K562 (cell line): ENCODE data around the gene ERCC1.

ENCODE experiments used
- CAMTA2 ChIP-seq: fragments of 250-450 bp; sonication (Bioruptor Pico); conservative IDR thresholded peaks from 2 replicates; pipeline ENCODE4 v1.5.1; 2022
- CHD4 ChIP-seq: fragments of 200-600 bp; sonication (generic); IDR thresholded peaks from 3 replicates; pipeline ENCODE4 v1.6.1; 2012; ENCODE audit warnings: low read depth, mild to moderate bottlenecking, mixed read lengths, low read length, inconsistent platforms; ENCODE audit not compliant: insufficient read depth, insufficient replicate concordance, poor library complexity, severe bottlenecking
- CREB1 ChIP-seq, 2 experiments: sonication (generic) in 1 of 2; formaldehyde crosslinking in 1 of 2; IDR thresholded peaks; 2 replicates each; pipeline versions ENCODE4 v1.6.1 to v1.8.0; 2012 to 2022; ENCODE audit warnings: inconsistent platforms in 1 of 2, mild to moderate bottlenecking in 1 of 2, missing genetic modification reagents in 1 of 2, moderate library complexity in 1 of 2
- MYC ChIP-seq, 2 experiments: fragments of 250-450 bp in 1 of 2; sonication (Bioruptor Pico) in 1 of 2; IDR thresholded peaks; 2 replicates each; pipeline versions ENCODE4 v1.5.1 to v1.6.1; 2012 to 2021; ENCODE audit warnings: low read depth in 2 of 2, borderline replicate concordance in 1 of 2, improper control_type of control experiment in 1 of 2, low read length in 1 of 2, mild to moderate bottlenecking in 1 of 2, moderate library complexity in 1 of 2
- SIN3A ChIP-seq, 2 experiments: fragments of 150-350 bp in 1 of 2; IDR thresholded peaks; 2 replicates each; pipeline ENCODE4 v1.6.1; 2011 to 2016; ENCODE audit warnings: borderline replicate concordance in 2 of 2, low read depth in 2 of 2, low read length in 2 of 2, mild to moderate bottlenecking in 2 of 2, moderate library complexity in 2 of 2; ENCODE audit not compliant: control insufficient read depth in 1 of 2
- ZBTB1 ChIP-seq: sonication (generic); formaldehyde crosslinking; IDR thresholded peaks from 2 replicates; pipeline ENCODE4 v1.8.1; 2023; ENCODE audit warnings: missing genetic modification reagents, low read depth, mild to moderate bottlenecking, borderline replicate concordance
- ZNF121 ChIP-seq: sonication (generic); formaldehyde crosslinking; conservative IDR thresholded peaks from 2 replicates; pipeline ENCODE4 v1.8.0; 2022; ENCODE audit warnings: missing genetic modification reagents
- ZNF274 ChIP-seq: IDR thresholded peaks from 2 replicates; pipeline ENCODE4 v1.6.1; 2011; ENCODE audit warnings: low read depth, mild to moderate bottlenecking, low read length, moderate library complexity, borderline replicate concordance
- ZNF354B ChIP-seq: fragments of 250-450 bp; sonication (Bioruptor Pico); IDR thresholded peaks from 2 replicates; pipeline ENCODE4 v1.4.0; 2020
- ZNF431 ChIP-seq: sonication (generic); formaldehyde crosslinking; IDR thresholded peaks from 2 replicates; pipeline ENCODE4 v1.8.0; 2022; ENCODE audit warnings: mild to moderate bottlenecking, missing genetic modification reagents
- TF ChIP-seq, protein P1 (sequence below), 3 experiments: IDR thresholded peaks in 2 of 3; conservative IDR thresholded peaks in 1 of 3; 2 replicates each; pipeline ENCODE4 v1.5.1; 2011 to 2012; ENCODE audit warnings: low read length in 3 of 3, mild to moderate bottlenecking in 3 of 3, control low read depth in 2 of 3, improper control_type of control experiment in 1 of 3, inconsistent platforms in 1 of 3, low read depth in 1 of 3, mixed read lengths in 1 of 3, moderate library complexity in 1 of 3; ENCODE audit not compliant: insufficient read depth in 2 of 3
- TF ChIP-seq, protein P2 (sequence below): fragments of 250-450 bp; sonication (Bioruptor Pico); IDR thresholded peaks from 2 replicates; pipeline ENCODE4 v1.4.0; 2020; ENCODE audit warnings: mild to moderate bottlenecking, moderate library complexity
- TF ChIP-seq, protein P3 (sequence below), 2 experiments: fragments of 450-650 bp; IDR thresholded peaks; 2 replicates each; pipeline ENCODE4 v1.6.1; 2018; ENCODE audit warnings: mild to moderate bottlenecking in 2 of 2, low read depth in 1 of 2; ENCODE audit not compliant: partially characterized antibody in 2 of 2
- TF ChIP-seq, protein P4 (sequence below): sonication (generic); formaldehyde crosslinking; IDR thresholded peaks from 2 replicates; pipeline ENCODE4 v1.9.0; 2022; ENCODE audit warnings: mild to moderate bottlenecking, missing genetic modification reagents

DNA sequence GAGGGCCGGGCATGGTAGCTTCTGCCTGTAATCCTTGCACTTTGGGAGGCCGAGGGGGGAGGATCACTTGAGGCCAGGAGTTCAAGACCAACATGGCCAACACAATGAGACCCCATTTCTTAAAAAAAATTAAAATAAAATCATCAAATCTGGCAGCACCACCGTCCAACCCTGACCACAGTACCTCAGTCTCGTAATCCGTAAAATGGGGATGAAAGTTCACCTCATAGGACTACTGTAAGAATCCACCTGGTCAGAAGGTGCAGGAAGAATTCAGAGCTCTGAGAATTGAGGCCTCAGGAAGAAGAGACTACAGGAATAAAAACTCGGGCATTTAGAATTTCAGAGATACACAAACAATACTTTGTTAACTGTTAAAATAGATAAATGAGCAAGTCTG lies 21.9 kb downstream of the ERCC1 start:
- no peak for TF ChIP-seq ZBTB1 (CRISPR knock-in tag)
- TF ChIP-seq CHD4, result no peak
- TF ChIP-seq ZNF121 (CRISPR knock-in tag), result no peak
- no peak for TF ChIP-seq ZNF274
- no peak for TF ChIP-seq CREB1 (IDR thresholded peaks at IDR 0.05)
- TF ChIP-seq CREB1 (CRISPR knock-in tag; IDR thresholded peaks at IDR 0.05), result no peak
- TF ChIP-seq MYC (IDR thresholded peaks at IDR 0.05; ENCODE audit: low read depth, low read length), result no peak
- no peak for TF ChIP-seq MYC (CRISPR knock-in tag; IDR thresholded peaks at IDR 0.05; ENCODE audit: borderline replicate concordance, low read depth)
- TF ChIP-seq, protein P1, sequence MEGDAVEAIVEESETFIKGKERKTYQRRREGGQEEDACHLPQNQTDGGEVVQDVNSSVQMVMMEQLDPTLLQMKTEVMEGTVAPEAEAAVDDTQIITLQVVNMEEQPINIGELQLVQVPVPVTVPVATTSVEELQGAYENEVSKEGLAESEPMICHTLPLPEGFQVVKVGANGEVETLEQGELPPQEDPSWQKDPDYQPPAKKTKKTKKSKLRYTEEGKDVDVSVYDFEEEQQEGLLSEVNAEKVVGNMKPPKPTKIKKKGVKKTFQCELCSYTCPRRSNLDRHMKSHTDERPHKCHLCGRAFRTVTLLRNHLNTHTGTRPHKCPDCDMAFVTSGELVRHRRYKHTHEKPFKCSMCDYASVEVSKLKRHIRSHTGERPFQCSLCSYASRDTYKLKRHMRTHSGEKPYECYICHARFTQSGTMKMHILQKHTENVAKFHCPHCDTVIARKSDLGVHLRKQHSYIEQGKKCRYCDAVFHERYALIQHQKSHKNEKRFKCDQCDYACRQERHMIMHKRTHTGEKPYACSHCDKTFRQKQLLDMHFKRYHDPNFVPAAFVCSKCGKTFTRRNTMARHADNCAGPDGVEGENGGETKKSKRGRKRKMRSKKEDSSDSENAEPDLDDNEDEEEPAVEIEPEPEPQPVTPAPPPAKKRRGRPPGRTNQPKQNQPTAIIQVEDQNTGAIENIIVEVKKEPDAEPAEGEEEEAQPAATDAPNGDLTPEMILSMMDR (IDR thresholded peaks at IDR 0.05 in 2 of 3, conservative IDR thresholded peaks at IDR 0.05 in 1 of 3; ENCODE audit: insufficient read depth in 2 of 3, low read depth in 1 of 3, low read length in 3 of 3), result no peak
- TF ChIP-seq ZNF354B, result no peak
- no peak for TF ChIP-seq CAMTA2 (CRISPR knock-in tag)
- TF ChIP-seq, protein P2, sequence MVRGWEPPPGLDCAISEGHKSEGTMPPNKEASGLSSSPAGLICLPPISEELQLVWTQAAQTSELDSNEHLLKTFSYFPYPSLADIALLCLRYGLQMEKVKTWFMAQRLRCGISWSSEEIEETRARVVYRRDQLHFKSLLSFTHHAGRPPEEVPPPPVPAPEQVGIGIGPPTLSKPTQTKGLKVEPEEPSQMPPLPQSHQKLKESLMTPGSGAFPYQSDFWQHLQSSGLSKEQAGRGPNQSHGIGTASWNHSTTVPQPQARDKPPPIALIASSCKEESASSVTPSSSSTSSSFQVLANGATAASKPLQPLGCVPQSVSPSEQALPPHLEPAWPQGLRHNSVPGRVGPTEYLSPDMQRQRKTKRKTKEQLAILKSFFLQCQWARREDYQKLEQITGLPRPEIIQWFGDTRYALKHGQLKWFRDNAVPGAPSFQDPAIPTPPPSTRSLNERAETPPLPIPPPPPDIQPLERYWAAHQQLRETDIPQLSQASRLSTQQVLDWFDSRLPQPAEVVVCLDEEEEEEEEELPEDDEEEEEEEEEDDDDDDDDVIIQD (CRISPR knock-in tag), result no peak
- TF ChIP-seq SIN3A (IDR thresholded peaks at IDR 0.05; ENCODE audit: borderline replicate concordance in 2 of 2, control insufficient read depth in 1 of 2, low read depth in 2 of 2, low read length in 2 of 2), result no peak
- TF ChIP-seq, protein P3, sequence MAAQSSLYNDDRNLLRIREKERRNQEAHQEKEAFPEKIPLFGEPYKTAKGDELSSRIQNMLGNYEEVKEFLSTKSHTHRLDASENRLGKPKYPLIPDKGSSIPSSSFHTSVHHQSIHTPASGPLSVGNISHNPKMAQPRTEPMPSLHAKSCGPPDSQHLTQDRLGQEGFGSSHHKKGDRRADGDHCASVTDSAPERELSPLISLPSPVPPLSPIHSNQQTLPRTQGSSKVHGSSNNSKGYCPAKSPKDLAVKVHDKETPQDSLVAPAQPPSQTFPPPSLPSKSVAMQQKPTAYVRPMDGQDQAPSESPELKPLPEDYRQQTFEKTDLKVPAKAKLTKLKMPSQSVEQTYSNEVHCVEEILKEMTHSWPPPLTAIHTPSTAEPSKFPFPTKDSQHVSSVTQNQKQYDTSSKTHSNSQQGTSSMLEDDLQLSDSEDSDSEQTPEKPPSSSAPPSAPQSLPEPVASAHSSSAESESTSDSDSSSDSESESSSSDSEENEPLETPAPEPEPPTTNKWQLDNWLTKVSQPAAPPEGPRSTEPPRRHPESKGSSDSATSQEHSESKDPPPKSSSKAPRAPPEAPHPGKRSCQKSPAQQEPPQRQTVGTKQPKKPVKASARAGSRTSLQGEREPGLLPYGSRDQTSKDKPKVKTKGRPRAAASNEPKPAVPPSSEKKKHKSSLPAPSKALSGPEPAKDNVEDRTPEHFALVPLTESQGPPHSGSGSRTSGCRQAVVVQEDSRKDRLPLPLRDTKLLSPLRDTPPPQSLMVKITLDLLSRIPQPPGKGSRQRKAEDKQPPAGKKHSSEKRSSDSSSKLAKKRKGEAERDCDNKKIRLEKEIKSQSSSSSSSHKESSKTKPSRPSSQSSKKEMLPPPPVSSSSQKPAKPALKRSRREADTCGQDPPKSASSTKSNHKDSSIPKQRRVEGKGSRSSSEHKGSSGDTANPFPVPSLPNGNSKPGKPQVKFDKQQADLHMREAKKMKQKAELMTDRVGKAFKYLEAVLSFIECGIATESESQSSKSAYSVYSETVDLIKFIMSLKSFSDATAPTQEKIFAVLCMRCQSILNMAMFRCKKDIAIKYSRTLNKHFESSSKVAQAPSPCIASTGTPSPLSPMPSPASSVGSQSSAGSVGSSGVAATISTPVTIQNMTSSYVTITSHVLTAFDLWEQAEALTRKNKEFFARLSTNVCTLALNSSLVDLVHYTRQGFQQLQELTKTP (IDR thresholded peaks at IDR 0.05; ENCODE audit: low read depth in 1 of 2, partially characterized antibody in 2 of 2), result no peak
- no peak for TF ChIP-seq ZNF431 (CRISPR knock-in tag)
- TF ChIP-seq, protein P4, sequence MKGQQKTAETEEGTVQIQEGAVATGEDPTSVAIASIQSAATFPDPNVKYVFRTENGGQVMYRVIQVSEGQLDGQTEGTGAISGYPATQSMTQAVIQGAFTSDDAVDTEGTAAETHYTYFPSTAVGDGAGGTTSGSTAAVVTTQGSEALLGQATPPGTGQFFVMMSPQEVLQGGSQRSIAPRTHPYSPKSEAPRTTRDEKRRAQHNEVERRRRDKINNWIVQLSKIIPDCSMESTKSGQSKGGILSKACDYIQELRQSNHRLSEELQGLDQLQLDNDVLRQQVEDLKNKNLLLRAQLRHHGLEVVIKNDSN (CRISPR knock-in tag), result no peak
